Fibroblast of skin of left biceps (primary cell): ENCODE results near the gene MTHFD2L.
"Not testable (repeated sequence)": the region's sequence is repeated elsewhere in the genome, so short reads cannot be mapped to it uniquely, and the experiment has no call there.

Source experiments
- DNase-seq, 2 experiments: peaks; one replicate each; pipeline ENCODE4 v3.0.0-alpha.2; 2013; ENCODE audit warnings: low read depth in 2 of 2

MTHFD2L gene

GRCh38 chr4:74157561-74158465 lies at the start of gene MTHFD2L:
MTHFD2L (plus strand) TSS chr4:74158118; CDS start chr4:74158139, 21 bp downstream.
- DNase-seq: peak; percentile 75

- no peak for DNase-seq
Observed at GRCh38 chr4:74108457-74109115, 49.3 kb upstream of the MTHFD2L start.

GRCh38 chr4:74109116-74109869 lies 48.6 kb upstream of the MTHFD2L start:
- peak; percentile 93 to 94 for DNase-seq

- peak; percentile 65 to 68 for DNase-seq
Observed at GRCh38 chr4:74109870-74110605, 47.9 kb upstream of the MTHFD2L start.

GRCh38 chr4:74110670-74111069 lies 47.2 kb upstream of the MTHFD2L start:
- no peak for DNase-seq

GRCh38 chr4:74111306-74111975 lies 46.5 kb upstream of the MTHFD2L start:
- DNase-seq: no peak

- no peak for DNase-seq
Observed at GRCh38 chr4:74111990-74112389, 45.9 kb upstream of the MTHFD2L start.

- no peak for DNase-seq
Observed at GRCh38 chr4:74112399-74113105, 45.4 kb upstream of the MTHFD2L start.

- DNase-seq: no peak
Observed at GRCh38 chr4:74114234-74114633, 43.7 kb upstream of the MTHFD2L start.

GRCh38 chr4:74117024-74117534 lies 40.8 kb upstream of the MTHFD2L start:
- DNase-seq: peak; percentile 51 to 65

GRCh38 chr4:74118600-74119338 lies 39.1 kb upstream of the MTHFD2L start:
- no peak for DNase-seq

- no peak for DNase-seq
Observed at GRCh38 chr4:74120086-74120485, 37.8 kb upstream of the MTHFD2L start.

GRCh38 chr4:74121643-74122579 lies 36.0 kb upstream of the MTHFD2L start:
- no peak for DNase-seq

GRCh38 chr4:74123065-74123728 lies 34.7 kb upstream of the MTHFD2L start:
- DNase-seq: peak; percentile 52 to 56

GRCh38 chr4:74125029-74125428 lies 32.9 kb upstream of the MTHFD2L start:
- no peak for DNase-seq

- no peak for DNase-seq
Observed at GRCh38 chr4:74127745-74128144, 30.2 kb upstream of the MTHFD2L start.

- DNase-seq: not testable (repeated sequence)
Observed at GRCh38 chr4:74130843-74131242, 27.1 kb upstream of the MTHFD2L start.

- not testable (repeated sequence) for DNase-seq
Observed at GRCh38 chr4:74132188-74132587, 25.7 kb upstream of the MTHFD2L start.
